Ascending aorta (tissue), 2 donors: ENCODE results near the gene LGI2. TPM values are rescaled to one million over a fixed set of nuclear protein-coding genes. Genes with fewer than 3 reads are reported as not detected.

Experiments used
- DNase-seq, 2 donors: peaks; one replicate each; pipeline ENCODE4 v3.0.0-alpha.2; 2019; ENCODE audit warnings: low spot score in 2 of 2
- H3K27ac ChIP-seq, 2 donors: fragments of 200-600 bp; sonication (generic); one replicate each; pipeline ENCODE4 v1.5.1; 2016 to 2017; ENCODE audit warnings: mild to moderate bottlenecking in 1 of 2
- H3K27me3 ChIP-seq: fragments of 200-600 bp; sonication (generic); one replicate; pipeline ENCODE4 v1.5.1; 2017
- H3K36me3 ChIP-seq, 2 donors: fragments of 200-600 bp; sonication (generic); one replicate each; pipeline ENCODE4 v1.5.1; 2016
- H3K4me1 ChIP-seq, 2 donors: fragments of 200-600 bp; sonication (generic); one replicate each; pipeline ENCODE4 v1.5.1; 2016 to 2017; ENCODE audit warnings: mild to moderate bottlenecking in 1 of 2
- H3K4me3 ChIP-seq, 2 donors: fragments of 200-600 bp; sonication (generic); one replicate each; pipeline ENCODE4 v1.5.1; 2016 to 2017; ENCODE audit warnings: mild to moderate bottlenecking in 1 of 2
- H3K9me3 ChIP-seq, 2 donors: fragments of 200-600 bp; sonication (generic); one replicate each; pipeline ENCODE4 v1.5.1; 2016
- CTCF ChIP-seq, 3 experiments: fragments of 200-600 bp in 2 of 3; fragments of 450-650 bp in 1 of 3; sonication (generic) in 2 of 3; IDR thresholded peaks; one replicate each; pipeline ENCODE4 v1.5.1; 2016 to 2019; ENCODE audit warnings: antibody characterized with exemption in 3 of 3, mild to moderate bottlenecking in 1 of 3, moderate library complexity in 1 of 3
- intact Hi-C: fragments of 100-400 bp; cut with DNase I; formaldehyde crosslinking; loops from one replicate; pipeline ENCODE4 v1.15.1; 2023
- total RNA-seq: library from RNA; depleted of rRNA; stranded (reverse); fragments of >200 nt; gene quantifications from one replicate; pipeline ENCODE4 v1.1.0, GENCODE V29; 2016

Gene LGI2
- total RNA-seq, 1 donor from 2014 or later: 2.2 TPM

- H3K9me3 ChIP-seq: no peaks in the 10 kb centered on the region
- H3K27me3 ChIP-seq: no peaks in the 10 kb centered on the region
- intact Hi-C loops: no loop called here
- TF ChIP-seq CTCF (IDR thresholded peaks at IDR 0.05): no peak
- no peak overlapping the region for H3K27ac ChIP-seq
- no peaks in the 10 kb centered on the region for H3K36me3 ChIP-seq
- no peaks in the 10 kb centered on the region for H3K4me1 ChIP-seq
- H3K4me3 ChIP-seq: no peak overlapping the region
- no peak for DNase-seq
Measured at GRCh38 chr4:25043548-25043947, 12.8 kb upstream of the LGI2 start.

DNA sequence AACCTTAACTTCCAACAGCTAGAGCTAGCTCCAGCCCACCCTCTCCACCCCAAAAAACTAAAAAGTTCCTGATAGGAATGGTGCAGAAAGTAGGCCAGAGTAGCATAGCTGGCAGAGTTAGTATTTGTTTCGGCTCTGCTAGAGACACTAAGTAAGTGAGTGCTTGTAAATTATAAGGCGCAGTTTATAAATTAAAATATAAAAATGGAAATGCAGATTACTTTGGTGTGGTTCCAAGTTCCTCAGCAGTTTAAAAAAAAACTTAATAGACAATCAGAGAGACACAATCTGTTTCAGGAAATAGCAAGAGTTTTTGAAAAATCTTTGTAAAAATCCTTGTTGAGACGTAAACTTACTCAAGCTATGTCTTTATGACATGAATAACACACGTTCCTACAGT, 2.8 kb upstream of the LGI2 start:
- H3K27me3 ChIP-seq: no peaks in the 10 kb centered on the region
- intact Hi-C loops: loop anchor here (10.0 kb wide), 1 partner anchor 201 kb away; the partner anchor contains the start of gene PI4K2B
- no peak overlapping the region for H3K27ac ChIP-seq
- H3K9me3 ChIP-seq: no peaks in the 10 kb centered on the region
- DNase-seq: no peak
- TF ChIP-seq CTCF (IDR thresholded peaks at IDR 0.05): no peak
- peaks cover 0 to 4% of the 10 kb centered on the region in 2 donors for H3K4me1 ChIP-seq
- H3K36me3 ChIP-seq: no peaks in the 10 kb centered on the region
- H3K4me3 ChIP-seq: no peak overlapping the region

DNA sequence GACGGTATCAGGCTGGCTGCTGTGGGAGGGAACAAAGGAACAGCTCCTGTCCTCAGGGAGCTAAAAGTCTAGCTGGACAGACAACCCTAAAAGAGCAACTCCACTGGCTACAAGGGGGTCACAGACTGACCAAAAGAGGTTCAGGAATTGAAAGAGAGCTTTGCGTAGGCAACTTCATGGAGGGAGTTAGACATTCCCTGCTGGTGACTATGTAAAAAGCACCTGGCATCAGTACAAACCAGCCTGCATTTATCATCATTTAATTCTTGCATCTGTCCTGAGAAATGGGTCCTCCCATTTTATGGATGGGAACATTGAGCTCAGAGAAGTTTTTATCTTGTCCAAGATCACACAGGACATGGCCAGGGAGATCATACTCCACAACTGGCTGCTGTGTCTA, 1.4 kb upstream of the LGI2 start:
- Histone ChIP-seq H3K4me3 (no peak overlapping the region), H3K9me3 (no peaks in the 10 kb centered on the region), H3K27ac (no peak overlapping the region), H3K4me1 (peaks cover 0 to 4% of the 10 kb centered on the region in 2 donors), H3K27me3 (no peaks in the 10 kb centered on the region), H3K36me3 (no peaks in the 10 kb centered on the region)
- intact Hi-C loops: loop anchor here (10.0 kb wide), 1 partner anchor 203 kb away; the partner anchor contains the start of gene PI4K2B
- no peak for TF ChIP-seq CTCF (IDR thresholded peaks at IDR 0.05)
- no peak for DNase-seq

- Histone ChIP-seq H3K36me3 (no peaks in the 10 kb centered on the region), H3K4me3 (peak overlapping the region; percentile 66 to 73), H3K27me3 (no peaks in the 10 kb centered on the region), H3K4me1 (peaks cover 0 to 4% of the 10 kb centered on the region in 2 donors), H3K9me3 (no peaks in the 10 kb centered on the region), H3K27ac (peak overlapping the region in 1 of 2 donors; percentile 66)
- no peak for DNase-seq
- intact Hi-C loops: loop anchor here (2.0 to 10.0 kb wide), 2 partner anchors 32 to 204 kb away; partner anchors contain the start of gene PI4K2B
- no peak for TF ChIP-seq CTCF (IDR thresholded peaks at IDR 0.05)
Measured at GRCh38 chr4:25031077-25031621, 403 bp upstream of the LGI2 start.

DNA sequence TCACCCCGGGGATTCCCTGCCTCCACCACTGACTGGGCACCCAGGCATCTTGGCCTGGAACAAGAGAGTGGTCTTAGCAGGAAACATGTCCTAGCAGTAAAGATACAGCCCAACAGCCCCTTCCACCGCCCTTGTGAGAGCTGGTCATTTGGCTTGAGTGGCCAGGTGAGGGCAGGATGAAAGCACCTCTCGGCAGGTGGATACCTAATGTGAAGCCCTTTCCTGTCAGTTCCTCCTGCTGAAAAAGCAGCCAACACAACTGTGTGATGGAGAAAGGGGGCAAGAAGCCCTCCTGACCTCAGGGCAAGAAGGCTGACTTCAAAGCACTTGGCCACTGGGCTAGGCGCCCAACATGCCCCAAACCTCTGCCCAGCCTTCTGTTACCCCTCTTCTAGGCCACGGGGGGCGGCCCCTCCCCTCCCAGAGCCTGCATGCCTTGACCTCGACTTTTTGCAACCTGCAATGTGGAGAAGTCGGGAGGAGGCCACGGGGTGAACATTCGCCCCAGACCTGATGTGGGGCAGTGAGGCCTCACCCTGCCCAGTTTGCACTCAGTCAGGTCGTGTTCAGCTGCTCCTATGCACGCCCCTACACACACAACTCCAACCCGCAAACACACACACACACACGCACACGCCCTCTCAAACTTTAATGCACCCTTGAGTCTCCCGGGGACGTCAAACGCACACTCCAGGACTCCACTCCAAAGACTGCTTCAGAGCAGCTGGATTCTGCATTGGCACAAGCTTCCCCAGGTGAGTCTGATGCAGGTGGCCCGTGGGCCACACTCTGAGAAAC, 1.1 kb downstream of the LGI2 start:
- Histone ChIP-seq H3K27ac (no peak overlapping the region), H3K4me3 (peak overlapping the region; percentile 66 to 73), H3K9me3 (no peaks in the 10 kb centered on the region), H3K27me3 (no peaks in the 10 kb centered on the region), H3K4me1 (peaks cover 0 to 4% of the 10 kb centered on the region in 2 donors), H3K36me3 (no peaks in the 10 kb centered on the region)
- intact Hi-C loops: loop anchor here (2.0 to 10.0 kb wide), 2 partner anchors 33 to 205 kb away; partner anchors contain the start of gene PI4K2B
- TF ChIP-seq CTCF (IDR thresholded peaks at IDR 0.05): no peak
- no peak for DNase-seq
